ENCODE data around the gene MYO5B.

- TF ChIP-seq CTCF (IDR thresholded peaks at IDR 0.05; ENCODE audit: insufficient read depth, low read length, poor library complexity, severe bottlenecking) (no peak), EZH2phosphoT487 (conservative IDR thresholded peaks at IDR 0.05; ENCODE audit: low read length) (no peak)
Measured at GRCh38 chr18:50096766-50097435, 98.0 kb downstream of the MYO5B start.
